ENCODE data around the gene SPINK7.
A peak's percentile ranks its signal among the peaks of the same experiment; 100 is the strongest.
"Not testable (repeated sequence)": the region's sequence is repeated elsewhere in the genome, so short reads cannot be mapped to it uniquely, and the experiment has no call there.

SPINK7 gene

DNA sequence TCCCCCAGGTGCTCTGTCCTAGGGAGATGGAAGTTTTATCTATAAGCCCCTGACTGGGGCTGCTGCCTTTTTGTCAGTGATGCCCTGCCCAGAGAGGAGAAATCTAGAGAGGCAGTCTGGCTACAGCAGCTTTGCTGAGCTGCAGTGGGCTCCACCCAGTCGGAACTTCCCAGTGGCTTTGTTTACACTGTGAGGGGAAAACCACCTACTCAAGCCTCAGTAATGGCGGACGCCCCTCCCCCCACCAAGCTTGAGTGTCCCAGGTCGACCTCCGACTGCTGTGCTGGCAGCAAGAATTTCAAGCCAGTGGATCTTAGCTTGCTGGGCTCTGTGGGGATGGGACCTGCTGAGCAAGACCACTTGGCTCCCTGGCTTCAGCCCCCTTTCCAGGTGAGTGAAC lies 31.3 kb upstream of the SPINK7 start:
- not testable (repeated sequence) for H2BK5ac ChIP-seq (ENCODE audit: low read depth, low read length, poor library complexity); H3K79me1 ChIP-seq (ENCODE audit: low read length); H3K4ac ChIP-seq (ENCODE audit: low read depth, low read length); H3K9me3 ChIP-seq (ENCODE audit: insufficient read depth, low read depth, low read length); H2BK120ac ChIP-seq (ENCODE audit: insufficient read depth, low read length, poor library complexity); DNase-seq; H3K4me1 ChIP-seq (ENCODE audit: control insufficient read depth in 1 of 2, insufficient read depth in 2 of 2, low read length in 2 of 2); H4K91ac ChIP-seq (ENCODE audit: low read depth, low read length); H3K27ac ChIP-seq (ENCODE audit: low read depth, low read length); H4K8ac ChIP-seq (ENCODE audit: low read depth, low read length); H3K4me3 ChIP-seq (ENCODE audit: low read depth, low read length); H3K18ac ChIP-seq (ENCODE audit: low read length); H2BK12ac ChIP-seq (ENCODE audit: low read length); H4K12ac ChIP-seq (ENCODE audit: low read depth, low read length); H2AK5ac ChIP-seq (ENCODE audit: low read length); H3K4me2 ChIP-seq (ENCODE audit: low read length); H3K27me3 ChIP-seq (ENCODE audit: insufficient read depth, low read length); H3K23ac ChIP-seq (ENCODE audit: low read length); H2AFZ ChIP-seq (ENCODE audit: insufficient read depth, low read length, poor library complexity); H3K36me3 ChIP-seq (ENCODE audit: control insufficient read depth in 1 of 2, insufficient read depth in 2 of 2, low read length in 2 of 2); H3K9ac ChIP-seq (ENCODE audit: low read length); H3K14ac ChIP-seq (ENCODE audit: low read length); H3K79me2 ChIP-seq (ENCODE audit: control insufficient read depth, insufficient read depth, low read length, poor library complexity)
- WGBS (ENCODE audit: extremely low coverage, insufficient coverage, insufficient read length): no CpG with 5 or more reads among the region's 5 CpGs

DNA sequence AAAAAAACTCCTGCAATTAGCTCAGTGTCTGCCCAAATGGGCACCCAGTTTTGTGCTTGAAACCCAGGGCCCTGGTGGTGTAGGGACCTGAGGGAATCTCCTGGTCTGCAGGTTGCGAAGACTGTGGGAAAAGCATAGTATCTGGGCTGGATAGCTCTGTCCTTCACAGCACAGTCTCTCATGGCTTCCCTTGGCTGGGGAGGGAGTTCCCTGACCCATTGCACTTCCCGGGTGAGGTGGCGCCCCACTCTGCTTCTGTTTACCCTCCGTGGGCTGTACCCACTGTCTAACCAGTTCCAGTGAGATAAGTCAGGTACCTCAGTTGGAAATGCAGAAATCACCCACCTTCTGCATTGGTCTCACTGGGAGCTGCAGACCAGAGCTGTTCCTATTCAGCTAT lies 30.9 kb upstream of the SPINK7 start:
- DNase-seq; H3K79me1 ChIP-seq (ENCODE audit: low read length); H3K9me3 ChIP-seq (ENCODE audit: insufficient read depth, low read depth, low read length); H2BK5ac ChIP-seq (ENCODE audit: low read depth, low read length, poor library complexity); H3K27ac ChIP-seq (ENCODE audit: low read depth, low read length); H3K4ac ChIP-seq (ENCODE audit: low read depth, low read length); H3K9ac ChIP-seq (ENCODE audit: low read length); H2AK5ac ChIP-seq (ENCODE audit: low read length); H2BK120ac ChIP-seq (ENCODE audit: insufficient read depth, low read length, poor library complexity); H3K23ac ChIP-seq (ENCODE audit: low read length); H2AFZ ChIP-seq (ENCODE audit: insufficient read depth, low read length, poor library complexity); H2BK12ac ChIP-seq (ENCODE audit: low read length); H4K12ac ChIP-seq (ENCODE audit: low read depth, low read length); H3K18ac ChIP-seq (ENCODE audit: low read length); H3K4me2 ChIP-seq (ENCODE audit: low read length); H3K79me2 ChIP-seq (ENCODE audit: control insufficient read depth, insufficient read depth, low read length, poor library complexity); H4K91ac ChIP-seq (ENCODE audit: low read depth, low read length); H3K36me3 ChIP-seq (ENCODE audit: control insufficient read depth in 1 of 2, insufficient read depth in 2 of 2, low read length in 2 of 2); H3K27me3 ChIP-seq (ENCODE audit: insufficient read depth, low read length); H3K14ac ChIP-seq (ENCODE audit: low read length); H4K8ac ChIP-seq (ENCODE audit: low read depth, low read length); H3K4me1 ChIP-seq (ENCODE audit: control insufficient read depth in 1 of 2, insufficient read depth in 2 of 2, low read length in 2 of 2); H3K4me3 ChIP-seq (ENCODE audit: low read depth, low read length): not testable (repeated sequence)
- no CpG with 5 or more reads among the region's 4 CpGs for WGBS (ENCODE audit: extremely low coverage, insufficient coverage, insufficient read length)

DNA sequence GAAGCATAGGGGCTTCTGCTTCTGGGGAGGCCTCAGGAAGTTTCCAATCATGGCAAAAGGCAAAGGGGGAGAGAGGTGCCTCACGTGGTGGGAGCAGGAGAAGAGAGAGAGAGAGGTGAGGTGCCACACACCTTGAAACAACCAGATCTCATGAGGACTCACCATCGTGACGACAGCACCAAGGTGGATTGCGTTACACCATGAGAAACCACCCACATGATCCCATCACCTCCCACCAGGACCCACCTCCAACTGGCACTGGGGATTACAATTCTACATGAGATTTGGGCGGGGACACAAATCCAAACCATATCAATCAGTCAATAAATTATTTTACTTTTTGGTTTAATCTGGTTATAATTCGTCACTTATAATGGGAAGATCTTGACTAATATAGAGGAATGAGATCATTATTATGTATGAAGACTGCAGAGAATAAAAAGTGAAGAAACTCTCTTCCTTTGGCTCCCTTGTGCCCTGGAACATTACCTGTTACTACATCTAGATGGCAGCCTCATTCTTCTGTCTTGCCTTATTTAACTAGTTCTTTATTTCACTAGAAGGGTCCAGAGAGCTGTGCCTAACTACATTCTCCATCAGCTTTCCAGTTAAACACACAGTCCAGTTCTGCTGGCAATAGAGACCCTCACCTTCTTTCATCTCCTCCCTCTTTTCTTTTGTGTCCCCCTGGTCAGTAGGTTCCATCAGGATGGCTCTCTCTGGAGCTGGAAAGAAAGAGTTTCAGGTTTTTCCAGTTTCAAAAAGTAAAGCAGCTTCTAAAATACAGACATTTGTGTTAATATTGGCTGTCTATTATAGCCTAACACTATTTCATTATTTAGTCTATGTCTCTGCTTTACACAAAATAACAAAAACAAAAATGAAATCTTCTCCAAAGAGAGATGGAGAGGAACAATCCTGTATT lies 21.7 kb upstream of the SPINK7 start:
- Histone ChIP-seq H3K4ac (ENCODE audit: low read depth, low read length) (no peak overlapping the region), H3K9me3 (ENCODE audit: insufficient read depth, low read depth, low read length) (no peaks in the 10 kb centered on the region), H3K23ac (ENCODE audit: low read length) (no peak overlapping the region), H2AK5ac (ENCODE audit: low read length) (no peak overlapping the region), H4K12ac (ENCODE audit: low read depth, low read length) (no peak overlapping the region), H3K4me2 (ENCODE audit: low read length) (no peak overlapping the region), H2AFZ (ENCODE audit: insufficient read depth, low read length, poor library complexity) (no peak overlapping the region), H3K4me1 (ENCODE audit: control insufficient read depth in 1 of 2, insufficient read depth in 2 of 2, low read length in 2 of 2) (no peaks in the 10 kb centered on the region), H2BK5ac (ENCODE audit: low read depth, low read length, poor library complexity) (no peak overlapping the region), H3K79me2 (ENCODE audit: control insufficient read depth, insufficient read depth, low read length, poor library complexity) (no peaks in the 10 kb centered on the region), H3K18ac (ENCODE audit: low read length) (no peak overlapping the region), H3K9ac (ENCODE audit: low read length) (no peak overlapping the region), H3K4me3 (ENCODE audit: low read depth, low read length) (no peak overlapping the region), H3K14ac (ENCODE audit: low read length) (no peak overlapping the region), H4K91ac (ENCODE audit: low read depth, low read length) (no peak overlapping the region), H3K36me3 (ENCODE audit: control insufficient read depth in 1 of 2, insufficient read depth in 2 of 2, low read length in 2 of 2) (no peaks in the 10 kb centered on the region), H2BK12ac (ENCODE audit: low read length) (no peak overlapping the region), H3K27me3 (ENCODE audit: insufficient read depth, low read length) (no peaks in the 10 kb centered on the region), H3K79me1 (ENCODE audit: low read length) (no peaks in the 10 kb centered on the region), H3K27ac (ENCODE audit: low read depth, low read length) (no peak overlapping the region), H4K8ac (ENCODE audit: low read depth, low read length) (no peak overlapping the region), H2BK120ac (ENCODE audit: insufficient read depth, low read length, poor library complexity) (no peak overlapping the region)
- no CpG with 5 or more reads among the region's 6 CpGs for WGBS (ENCODE audit: extremely low coverage, insufficient coverage, insufficient read length)
- peak in 1 of 2 donors; percentile 13 for DNase-seq

DNA sequence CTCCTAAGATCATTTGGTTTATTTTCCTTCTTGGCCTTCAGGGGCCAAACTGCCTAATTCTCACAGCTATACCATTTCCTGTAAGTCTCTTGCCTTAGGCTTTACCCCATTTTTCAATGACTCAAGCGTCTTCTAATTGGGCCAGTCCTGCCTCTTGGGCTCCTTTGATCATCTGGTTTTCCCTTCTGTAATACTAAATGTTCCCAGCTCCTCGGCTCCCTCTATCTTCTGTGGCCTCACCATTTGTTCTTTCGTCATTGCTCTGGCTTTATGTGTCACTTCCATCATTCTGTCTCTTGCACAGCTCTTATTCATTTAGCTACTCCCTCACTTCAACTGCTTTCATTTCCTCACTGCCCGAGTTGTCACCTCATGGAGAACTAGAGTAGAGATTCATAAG lies 14.5 kb upstream of the SPINK7 start:
- H3K9me3 ChIP-seq (ENCODE audit: insufficient read depth, low read depth, low read length): no peaks in the 10 kb centered on the region
- no peak overlapping the region for H3K9ac ChIP-seq (ENCODE audit: low read length)
- DNase-seq: no peak
- H2BK120ac ChIP-seq (ENCODE audit: insufficient read depth, low read length, poor library complexity): no peak overlapping the region
- H2AK5ac ChIP-seq (ENCODE audit: low read length): no peak overlapping the region
- no peak overlapping the region for H3K18ac ChIP-seq (ENCODE audit: low read length)
- H4K8ac ChIP-seq (ENCODE audit: low read depth, low read length): no peak overlapping the region
- H2BK12ac ChIP-seq (ENCODE audit: low read length): no peak overlapping the region
- no peak overlapping the region for H4K91ac ChIP-seq (ENCODE audit: low read depth, low read length)
- H2BK5ac ChIP-seq (ENCODE audit: low read depth, low read length, poor library complexity): no peak overlapping the region
- H3K23ac ChIP-seq (ENCODE audit: low read length): no peak overlapping the region
- H3K14ac ChIP-seq (ENCODE audit: low read length): no peak overlapping the region
- H3K27me3 ChIP-seq (ENCODE audit: insufficient read depth, low read length): no peaks in the 10 kb centered on the region
- WGBS (ENCODE audit: extremely low coverage, insufficient coverage, insufficient read length): no CpG with 5 or more reads among the region's 4 CpGs
- H3K36me3 ChIP-seq (ENCODE audit: control insufficient read depth in 1 of 2, insufficient read depth in 2 of 2, low read length in 2 of 2): no peaks in the 10 kb centered on the region
- no peak overlapping the region for H3K4me2 ChIP-seq (ENCODE audit: low read length)
- H3K4ac ChIP-seq (ENCODE audit: low read depth, low read length): no peak overlapping the region
- no peaks in the 10 kb centered on the region for H3K4me1 ChIP-seq (ENCODE audit: control insufficient read depth in 1 of 2, insufficient read depth in 2 of 2, low read length in 2 of 2)
- H3K79me2 ChIP-seq (ENCODE audit: control insufficient read depth, insufficient read depth, low read length, poor library complexity): no peaks in the 10 kb centered on the region
- H3K4me3 ChIP-seq (ENCODE audit: low read depth, low read length): no peak overlapping the region
- no peaks in the 10 kb centered on the region for H3K79me1 ChIP-seq (ENCODE audit: low read length)
- H3K27ac ChIP-seq (ENCODE audit: low read depth, low read length): no peak overlapping the region
- no peak overlapping the region for H4K12ac ChIP-seq (ENCODE audit: low read depth, low read length)
- H2AFZ ChIP-seq (ENCODE audit: insufficient read depth, low read length, poor library complexity): no peak overlapping the region
